HepG2 (cell line): ENCODE measurements around the gene UBE2O. TPM values are rescaled to one million over a fixed set of nuclear protein-coding genes. Genes with fewer than 3 reads are reported as not detected.

ENCODE experiments used
- ASH2L ChIP-seq: fragments of 300-600, 200-600 bp; sonication (generic); IDR thresholded peaks from 2 replicates; pipeline ENCODE4 v1.7.0; 2017; ENCODE audit warnings: low read depth, mild to moderate bottlenecking, moderate library complexity, mixed read lengths, low read length; ENCODE audit not compliant: insufficient read length
- CHD4 ChIP-seq: fragments of 200-600 bp; sonication (generic); IDR thresholded peaks from 2 replicates; pipeline ENCODE4 v1.7.0; 2017; ENCODE audit warnings: mild to moderate bottlenecking, low read length, borderline replicate concordance
- DNMT1 ChIP-seq: sonication (generic); formaldehyde crosslinking; IDR thresholded peaks from 2 replicates; pipeline ENCODE4 v1.5.1; 2020; ENCODE audit warnings: mild to moderate bottlenecking, missing genetic modification reagents
- HNRNPL ChIP-seq: fragments of 200-400 bp; formaldehyde crosslinking; IDR thresholded peaks from 2 replicates; pipeline ENCODE4 v1.6.1; 2017; ENCODE audit warnings: mild to moderate bottlenecking, low read depth, low read length
- HOXA9 ChIP-seq: sonication (generic); formaldehyde crosslinking; IDR thresholded peaks from 2 replicates; pipeline ENCODE4 v1.8.1; 2022; ENCODE audit warnings: missing genetic modification reagents, mild to moderate bottlenecking, moderate library complexity, borderline replicate concordance
- IKZF1 ChIP-seq: fragments of 450-650 bp; IDR thresholded peaks from 2 replicates; pipeline ENCODE4 v1.7.1; 2016
- KDM5B ChIP-seq: sonication (generic); formaldehyde crosslinking; IDR thresholded peaks from 2 replicates; pipeline ENCODE4 v1.4.0; 2020; ENCODE audit warnings: missing genetic modification reagents, mild to moderate bottlenecking, borderline replicate concordance
- NCOA2 ChIP-seq: sonication (generic); formaldehyde crosslinking; IDR thresholded peaks from 2 replicates; pipeline ENCODE4 v1.8.0; 2022; ENCODE audit warnings: inconsistent platforms
- SAP130 ChIP-seq: IDR thresholded peaks from 2 replicates; pipeline ENCODE4 v1.6.1; 2016; ENCODE audit warnings: low read depth
- SMC3 ChIP-seq: IDR thresholded peaks from 2 replicates; pipeline ENCODE4 v1.6.1; 2011; ENCODE audit warnings: low read length, improper control_type of control experiment
- SNAI1 ChIP-seq: sonication (generic); formaldehyde crosslinking; IDR thresholded peaks from 2 replicates; pipeline ENCODE4 v1.5.0; 2020; ENCODE audit warnings: mild to moderate bottlenecking, missing genetic modification reagents, borderline replicate concordance
- TMF1 ChIP-seq: sonication (generic); formaldehyde crosslinking; IDR thresholded peaks from 2 replicates; pipeline ENCODE4 v1.8.1; 2022; ENCODE audit warnings: low read depth, missing genetic modification reagents
- YY1 ChIP-seq: IDR thresholded peaks from 2 replicates; pipeline ENCODE4 v1.6.1; 2011; ENCODE audit warnings: low read length, low read depth, moderate library complexity, mild to moderate bottlenecking; ENCODE audit not compliant: insufficient read depth, insufficient replicate concordance
- ZFP62 ChIP-seq: sonication (generic); formaldehyde crosslinking; IDR thresholded peaks from 2 replicates; pipeline ENCODE4 v1.4.0; 2020; ENCODE audit warnings: missing genetic modification reagents
- ZNF34 ChIP-seq: sonication (generic); formaldehyde crosslinking; IDR thresholded peaks from 2 replicates; pipeline ENCODE4 v1.4.0; 2020; ENCODE audit warnings: mild to moderate bottlenecking, missing genetic modification reagents, borderline replicate concordance
- ZNF660 ChIP-seq: sonication (generic); formaldehyde crosslinking; IDR thresholded peaks from 2 replicates; pipeline ENCODE4 v1.5.1; 2020; ENCODE audit warnings: mild to moderate bottlenecking, low read depth, missing genetic modification reagents, borderline replicate concordance
- ZNF761 ChIP-seq: sonication (generic); formaldehyde crosslinking; conservative IDR thresholded peaks from 2 replicates; pipeline ENCODE4 v1.4.0; 2020; ENCODE audit warnings: mild to moderate bottlenecking, missing genetic modification reagents
- polyA plus RNA-seq, 8 experiments: library from polyadenylated mRNA; depleted of rRNA in 3 of 8; stranded (reverse) in 7 of 8; unstranded in 1 of 8; fragments of >200 nt; fragmentation: Illumina TruSeq in 4 of 8; extraction: Trizol in 4 of 8; gene quantifications; 2 replicates each; pipeline versions ENCODE4 v1.2.1 to v1.2.3, GENCODE V29; 2011 to 2016; ENCODE audit warnings: low read depth in 4 of 8, missing spikeins in 1 of 8, mixed read lengths in 1 of 8; ENCODE audit not compliant: insufficient read depth in 1 of 8
- total RNA-seq, 5 experiments: library from RNA; depleted of rRNA; stranded (reverse); fragments of >200 nt; fragmentation: Illumina TruSeq; extraction: Trizol; gene quantifications; 2 replicates each; pipeline ENCODE4 v1.2.3, GENCODE V29; 2016; ENCODE audit warnings: low read depth in 1 of 5
- TF ChIP-seq, protein P1 (sequence below): sonication (generic); formaldehyde crosslinking; IDR thresholded peaks from 2 replicates; pipeline ENCODE4 v1.8.1; 2023; ENCODE audit warnings: mild to moderate bottlenecking, moderate library complexity, missing genetic modification reagents
- TF ChIP-seq, protein P2 (sequence below): sonication (generic); formaldehyde crosslinking; IDR thresholded peaks from 2 replicates; pipeline ENCODE4 v1.5.0; 2020; ENCODE audit warnings: missing genetic modification reagents, mild to moderate bottlenecking, borderline replicate concordance
- TF ChIP-seq, protein P3 (sequence below): sonication (generic); formaldehyde crosslinking; IDR thresholded peaks from 2 replicates; pipeline ENCODE4 v1.9.0; 2022; ENCODE audit warnings: low read depth, missing genetic modification reagents
- TF ChIP-seq, protein P4 (sequence below): sonication (generic); formaldehyde crosslinking; IDR thresholded peaks from 2 replicates; pipeline ENCODE4 v1.5.0; 2020; ENCODE audit warnings: missing genetic modification reagents
- TF ChIP-seq, protein P5 (sequence below): IDR thresholded peaks from 2 replicates; pipeline ENCODE4 v1.6.1; 2016; ENCODE audit warnings: missing compliant biosample characterization, missing genetic modification reagents, borderline replicate concordance
- TF ChIP-seq, protein P6 (sequence below): sonication (generic); formaldehyde crosslinking; IDR thresholded peaks from 2 replicates; pipeline ENCODE4 v1.4.0; 2020; ENCODE audit warnings: missing genetic modification reagents, mild to moderate bottlenecking, borderline replicate concordance

The UBE2O gene
- total and polyA plus RNA-seq, 2 of the 13 experiments (the other 11 are each of a cell fraction or from before 2014, with no cell fraction given) = 21.5 to 23.5 TPM

DNA sequence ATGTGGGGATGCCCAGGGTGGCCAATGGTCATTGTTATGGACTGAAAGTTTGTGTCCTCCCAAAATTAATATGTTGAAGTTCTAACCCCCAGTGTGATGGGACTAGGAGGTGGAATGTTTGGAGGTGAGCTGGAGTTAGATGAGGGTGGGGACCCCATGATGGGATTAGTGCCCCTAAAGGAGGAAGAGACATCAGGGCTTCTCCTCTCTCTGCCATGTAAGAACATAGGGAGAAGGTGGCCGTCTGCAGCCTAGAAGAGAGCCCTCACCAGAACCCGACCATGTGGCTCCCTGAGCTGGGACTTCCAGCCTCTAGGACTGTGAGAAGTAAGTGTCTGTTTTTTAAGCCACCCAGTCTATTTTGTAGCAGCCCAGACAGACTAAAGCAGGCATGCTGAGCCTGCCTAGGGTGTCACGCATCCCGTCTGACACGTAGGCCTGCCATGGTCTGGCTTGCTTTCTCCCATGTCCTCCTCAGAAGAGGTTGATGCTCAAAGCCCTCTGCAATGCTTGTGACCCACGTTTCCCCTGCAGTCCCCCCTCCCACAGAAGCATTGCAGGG lies 95.3 kb downstream of the UBE2O start (continued):
- TF ChIP-seq, protein P1, sequence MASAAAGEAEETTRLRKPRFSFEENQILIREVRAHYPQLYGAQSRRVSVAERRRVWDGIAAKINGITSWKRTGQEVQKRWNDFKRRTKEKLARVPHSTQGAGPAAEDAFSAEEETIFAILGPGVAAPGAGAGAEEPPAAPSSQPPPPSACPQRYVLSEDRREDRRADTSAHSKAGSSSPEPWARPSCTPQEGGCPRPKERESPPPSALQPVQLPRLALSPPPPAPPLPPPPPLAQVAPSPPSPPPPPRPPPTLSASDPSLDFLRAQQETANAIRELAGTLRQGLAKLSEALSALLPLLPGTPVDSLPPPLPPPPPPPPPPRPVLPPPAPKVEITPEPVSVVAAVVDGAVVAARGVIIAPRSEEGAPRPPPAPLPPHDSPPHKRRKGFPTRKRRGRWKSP = no peak
- peak; percentile 56; the same call in 1 of the 2 replicates for TF ChIP-seq SAP130 (CRISPR knock-in tag)
- TF ChIP-seq ZFP62 (CRISPR knock-in tag) = no peak
- TF ChIP-seq YY1 = no peak
- no peak for TF ChIP-seq ZNF660 (CRISPR knock-in tag)
- no peak for TF ChIP-seq SNAI1 (CRISPR knock-in tag)
- no peak for TF ChIP-seq HNRNPL
- no peak for TF ChIP-seq TMF1 (CRISPR knock-in tag)
- TF ChIP-seq, protein P2, sequence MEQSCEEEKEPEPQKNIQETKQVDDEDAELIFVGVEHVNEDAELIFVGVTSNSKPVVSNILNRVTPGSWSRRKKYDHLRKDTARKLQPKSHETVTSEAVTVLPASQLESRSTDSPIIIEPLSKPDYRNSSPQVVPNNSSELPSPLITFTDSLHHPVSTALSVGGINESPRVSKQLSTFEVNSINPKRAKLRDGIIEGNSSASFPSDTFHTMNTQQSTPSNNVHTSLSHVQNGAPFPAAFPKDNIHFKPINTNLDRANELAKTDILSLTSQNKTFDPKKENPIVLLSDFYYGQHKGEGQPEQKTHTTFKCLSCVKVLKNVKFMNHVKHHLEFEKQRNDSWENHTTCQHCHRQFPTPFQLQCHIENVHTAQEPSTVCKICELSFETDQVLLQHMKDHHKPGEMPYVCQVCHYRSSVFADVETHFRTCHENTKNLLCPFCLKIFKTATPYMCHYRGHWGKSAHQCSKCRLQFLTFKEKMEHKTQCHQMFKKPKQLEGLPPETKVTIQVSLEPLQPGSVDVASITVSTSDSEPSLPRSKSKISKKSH = no peak
- no peak for TF ChIP-seq ZNF761 (CRISPR knock-in tag)
- no peak for TF ChIP-seq IKZF1
- no peak for TF ChIP-seq CHD4
- no peak for TF ChIP-seq KDM5B
- no peak for TF ChIP-seq NCOA2 (CRISPR knock-in tag)
- TF ChIP-seq ZNF34 (CRISPR knock-in tag) = peak; percentile 59; the same call in 1 of the 2 replicates
- TF ChIP-seq, protein P3, sequence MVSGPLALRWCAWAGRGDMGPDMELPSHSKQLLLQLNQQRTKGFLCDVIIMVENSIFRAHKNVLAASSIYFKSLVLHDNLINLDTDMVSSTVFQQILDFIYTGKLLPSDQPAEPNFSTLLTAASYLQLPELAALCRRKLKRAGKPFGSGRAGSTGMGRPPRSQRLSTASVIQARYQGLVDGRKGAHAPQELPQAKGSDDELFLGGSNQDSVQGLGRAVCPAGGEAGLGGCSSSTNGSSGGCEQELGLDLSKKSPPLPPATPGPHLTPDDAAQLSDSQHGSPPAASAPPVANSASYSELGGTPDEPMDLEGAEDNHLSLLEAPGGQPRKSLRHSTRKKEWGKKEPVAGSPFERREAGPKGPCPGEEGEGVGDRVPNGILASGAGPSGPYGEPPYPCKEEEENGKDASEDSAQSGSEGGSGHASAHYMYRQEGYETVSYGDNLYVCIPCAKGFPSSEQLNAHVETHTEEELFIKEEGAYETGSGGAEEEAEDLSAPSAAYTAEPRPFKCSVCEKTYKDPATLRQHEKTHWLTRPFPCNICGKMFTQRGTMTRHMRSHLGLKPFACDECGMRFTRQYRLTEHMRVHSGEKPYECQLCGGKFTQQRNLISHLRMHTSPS (CRISPR knock-in tag) = no peak
- no peak for TF ChIP-seq HOXA9
- TF ChIP-seq, protein P4, sequence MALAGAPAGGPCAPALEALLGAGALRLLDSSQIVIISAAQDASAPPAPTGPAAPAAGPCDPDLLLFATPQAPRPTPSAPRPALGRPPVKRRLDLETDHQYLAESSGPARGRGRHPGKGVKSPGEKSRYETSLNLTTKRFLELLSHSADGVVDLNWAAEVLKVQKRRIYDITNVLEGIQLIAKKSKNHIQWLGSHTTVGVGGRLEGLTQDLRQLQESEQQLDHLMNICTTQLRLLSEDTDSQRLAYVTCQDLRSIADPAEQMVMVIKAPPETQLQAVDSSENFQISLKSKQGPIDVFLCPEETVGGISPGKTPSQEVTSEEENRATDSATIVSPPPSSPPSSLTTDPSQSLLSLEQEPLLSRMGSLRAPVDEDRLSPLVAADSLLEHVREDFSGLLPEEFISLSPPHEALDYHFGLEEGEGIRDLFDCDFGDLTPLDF = no peak
- TF ChIP-seq, protein P5, sequence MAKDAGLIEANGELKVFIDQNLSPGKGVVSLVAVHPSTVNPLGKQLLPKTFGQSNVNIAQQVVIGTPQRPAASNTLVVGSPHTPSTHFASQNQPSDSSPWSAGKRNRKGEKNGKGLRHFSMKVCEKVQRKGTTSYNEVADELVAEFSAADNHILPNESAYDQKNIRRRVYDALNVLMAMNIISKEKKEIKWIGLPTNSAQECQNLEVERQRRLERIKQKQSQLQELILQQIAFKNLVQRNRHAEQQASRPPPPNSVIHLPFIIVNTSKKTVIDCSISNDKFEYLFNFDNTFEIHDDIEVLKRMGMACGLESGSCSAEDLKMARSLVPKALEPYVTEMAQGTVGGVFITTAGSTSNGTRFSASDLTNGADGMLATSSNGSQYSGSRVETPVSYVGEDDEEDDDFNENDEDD (CRISPR knock-in tag) = no peak
- no peak for TF ChIP-seq ASH2L
- TF ChIP-seq SMC3 = no peak
- TF ChIP-seq, protein P6, sequence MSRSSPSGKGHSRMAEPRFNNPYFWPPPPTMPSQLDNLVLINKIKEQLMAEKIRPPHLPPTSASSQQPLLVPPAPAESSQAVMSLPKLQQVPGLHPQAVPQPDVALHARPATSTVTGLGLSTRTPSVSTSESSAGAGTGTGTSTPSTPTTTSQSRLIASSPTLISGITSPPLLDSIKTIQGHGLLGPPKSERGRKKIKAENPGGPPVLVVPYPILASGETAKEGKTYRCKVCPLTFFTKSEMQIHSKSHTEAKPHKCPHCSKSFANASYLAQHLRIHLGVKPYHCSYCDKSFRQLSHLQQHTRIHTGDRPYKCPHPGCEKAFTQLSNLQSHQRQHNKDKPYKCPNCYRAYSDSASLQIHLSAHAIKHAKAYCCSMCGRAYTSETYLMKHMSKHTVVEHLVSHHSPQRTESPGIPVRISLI (CRISPR knock-in tag) = no peak
- no peak for TF ChIP-seq DNMT1 (CRISPR knock-in tag)
